Esophagus muscularis mucosa (tissue), 3 donors: ENCODE measurements around the gene ECHDC1.

Source experiments
- CTCF ChIP-seq, 3 experiments: fragments of 200-600 bp in 2 of 3; fragments of 450-650 bp in 1 of 3; sonication (generic) in 2 of 3; IDR thresholded peaks; one replicate each; pipeline ENCODE4 v1.5.1; 2017 to 2019; ENCODE audit warnings: antibody characterized with exemption in 3 of 3, mild to moderate bottlenecking in 2 of 3, moderate library complexity in 1 of 3
- POLR2A ChIP-seq: fragments of 450-650 bp; IDR thresholded peaks from one replicate; pipeline ENCODE4 v1.6.1; 2017; ENCODE audit warnings: antibody characterized with exemption, moderate library complexity, mild to moderate bottlenecking, low read depth
- POLR2AphosphoS5 ChIP-seq, 2 donors: sonication (generic); formaldehyde crosslinking; IDR thresholded peaks; one replicate each; pipeline ENCODE4 v1.6.1; 2017; ENCODE audit warnings: antibody characterized with exemption in 2 of 2

- TF ChIP-seq CTCF (IDR thresholded peaks at IDR 0.05) (no peak), POLR2AphosphoS5 (IDR thresholded peaks at IDR 0.05) (no peak), POLR2A (no peak)
Measured at GRCh38 chr6:127381384-127381783, 38.0 kb upstream of the ECHDC1 start.
